Duodenal mucosa (tissue), 2 donors: ENCODE data around the gene PRELID2.
A peak's percentile ranks its signal among the peaks of the same experiment; 100 is the strongest.

Source experiments
- H3K27ac ChIP-seq: one replicate; pipeline ENCODE4 v1.7.0; 2013; ENCODE audit warnings: low read depth, low read length
- H3K27me3 ChIP-seq, 2 donors: one replicate each; pipeline ENCODE4 v1.7.0; 2013; ENCODE audit warnings: low read length in 2 of 2, control low read depth in 1 of 2; ENCODE audit not compliant: insufficient read depth in 2 of 2, control insufficient read depth in 1 of 2
- H3K36me3 ChIP-seq, 2 donors: one replicate each; pipeline ENCODE4 v1.7.0; 2013; ENCODE audit warnings: low read length in 2 of 2, control low read depth in 1 of 2; ENCODE audit not compliant: insufficient read depth in 2 of 2, control insufficient read depth in 1 of 2
- H3K4me1 ChIP-seq, 2 donors: one replicate each; pipeline ENCODE4 v1.7.0; 2013; ENCODE audit warnings: low read length in 2 of 2, control low read depth in 1 of 2; ENCODE audit not compliant: insufficient read depth in 2 of 2, control insufficient read depth in 1 of 2
- H3K4me3 ChIP-seq, 2 donors: one replicate each; pipeline ENCODE4 v1.7.0; 2013; ENCODE audit warnings: low read length in 2 of 2, low read depth in 1 of 2
- H3K9ac ChIP-seq, 2 donors: one replicate each; pipeline ENCODE4 v1.7.0; 2013; ENCODE audit warnings: low read length in 2 of 2, low read depth in 1 of 2
- H3K9me3 ChIP-seq, 2 donors: one replicate each; pipeline ENCODE4 v1.7.0; 2013; ENCODE audit warnings: low read length in 2 of 2, control low read depth in 1 of 2; ENCODE audit not compliant: control insufficient read depth in 1 of 2

Gene PRELID2

DNA sequence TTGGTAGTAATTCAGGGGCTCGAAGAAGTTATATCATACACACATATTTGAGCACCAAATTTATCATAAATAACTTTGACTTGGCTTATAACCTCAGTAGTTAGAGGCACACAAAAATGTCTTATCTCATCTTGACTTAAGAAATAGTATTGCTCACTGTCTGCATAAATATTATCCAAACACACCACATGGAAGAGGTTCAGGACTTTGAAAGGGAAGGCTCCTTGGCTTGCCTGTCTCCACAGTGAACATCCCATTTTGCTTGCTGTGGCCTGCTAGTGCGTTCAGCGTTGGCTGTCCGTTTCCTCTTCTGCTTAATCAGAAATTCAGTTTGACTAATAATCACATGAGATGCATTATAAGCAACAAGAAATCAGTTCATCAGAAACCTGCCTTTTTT is 23.8 kb upstream of the PRELID2 start:
- Histone ChIP-seq H3K27me3 (no peaks in the 10 kb centered on the region), H3K9me3 (no peaks in the 10 kb centered on the region), H3K9ac (no peak overlapping the region), H3K4me3 (no peak overlapping the region), H3K27ac (no peak overlapping the region), H3K4me1 (peaks cover 19 to 24% of the 10 kb centered on the region in 2 donors), H3K36me3 (no peaks in the 10 kb centered on the region)

- Histone ChIP-seq H3K4me1 (peaks cover 39 to 40% of the 10 kb centered on the region in 2 donors), H3K36me3 (no peaks in the 10 kb centered on the region), H3K27me3 (no peaks in the 10 kb centered on the region), H3K9ac (no peak overlapping the region), H3K9me3 (no peaks in the 10 kb centered on the region), H3K4me3 (peak overlapping the region; percentile 48), H3K27ac (no peak overlapping the region)
These were observed 21.2 kb upstream of the PRELID2 start for GRCh38 chr5:145856285-145856818.

DNA sequence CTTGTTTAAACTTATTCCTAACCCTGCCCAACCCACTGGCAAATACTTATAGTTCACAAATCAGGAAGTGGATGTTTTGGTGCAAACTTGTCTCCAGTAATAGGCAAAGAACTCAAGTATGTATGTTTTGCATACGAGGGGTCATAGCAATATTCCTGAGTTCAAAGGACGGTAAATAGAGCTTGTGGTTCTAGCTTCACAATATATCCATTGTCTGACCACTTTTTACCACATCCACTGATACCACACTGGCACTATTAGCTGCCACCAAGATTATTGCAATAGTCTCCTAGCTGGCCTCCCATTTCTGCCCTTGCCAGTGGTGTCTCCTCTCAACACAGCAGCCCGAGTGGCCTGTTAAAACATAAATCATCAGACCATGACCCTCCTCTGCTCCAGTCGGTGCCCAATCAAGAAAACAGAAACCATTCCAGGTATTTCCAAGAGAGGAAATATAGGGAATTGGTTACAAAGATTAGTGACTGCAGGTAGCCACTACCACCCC is 20.7 kb upstream of the PRELID2 start:
- Histone ChIP-seq H3K4me1 (peaks cover 39 to 40% of the 10 kb centered on the region in 2 donors), H3K36me3 (no peaks in the 10 kb centered on the region), H3K9ac (no peak overlapping the region), H3K27ac (no peak overlapping the region), H3K9me3 (no peaks in the 10 kb centered on the region), H3K4me3 (peak overlapping the region in 1 of 2 donors; percentile 48), H3K27me3 (no peaks in the 10 kb centered on the region)

GRCh38 chr5:145854651-145855258 is 19.6 kb upstream of the PRELID2 start:
- Histone ChIP-seq H3K36me3 (no peaks in the 10 kb centered on the region), H3K27ac (no peak overlapping the region), H3K4me1 (peaks cover 39 to 40% of the 10 kb centered on the region in 2 donors), H3K9me3 (no peaks in the 10 kb centered on the region), H3K4me3 (no peak overlapping the region), H3K9ac (peak overlapping the region in 1 of 2 donors; percentile 8), H3K27me3 (no peaks in the 10 kb centered on the region)

DNA sequence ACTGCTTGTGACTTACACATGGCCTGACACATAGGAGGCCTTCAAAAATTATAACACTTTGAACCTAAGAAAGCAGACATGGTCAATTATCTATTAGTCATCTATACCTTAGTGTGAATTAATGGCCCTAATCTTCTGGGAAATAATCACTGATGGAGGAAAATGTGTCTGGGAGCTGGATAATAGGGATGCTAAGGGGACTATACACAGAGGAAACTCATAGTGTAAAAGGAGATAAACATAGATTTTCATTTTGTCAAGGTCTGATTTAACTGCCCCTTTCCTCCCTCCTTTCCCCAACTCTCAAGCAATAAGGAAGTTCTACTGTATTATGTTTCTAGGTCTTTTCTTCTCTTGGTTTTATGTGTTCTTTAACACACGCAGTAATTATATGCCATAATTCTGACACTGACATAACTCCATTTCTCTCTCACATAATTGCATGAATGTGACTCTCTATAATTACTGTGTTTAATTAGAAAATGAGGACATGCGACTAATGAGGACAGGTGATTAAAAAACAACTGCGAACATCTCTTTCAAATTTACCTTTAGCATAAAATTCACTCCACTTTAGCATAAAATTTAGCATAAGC is 18.7 kb upstream of the PRELID2 start:
- no peaks in the 10 kb centered on the region for H3K27me3 ChIP-seq
- no peak overlapping the region for H3K27ac ChIP-seq
- no peak overlapping the region for H3K4me3 ChIP-seq
- H3K4me1 ChIP-seq = peaks cover 39 to 40% of the 10 kb centered on the region in 2 donors
- H3K9ac ChIP-seq = peak overlapping the region in 1 of 2 donors; percentile 8
- no peaks in the 10 kb centered on the region for H3K36me3 ChIP-seq
- no peaks in the 10 kb centered on the region for H3K9me3 ChIP-seq

- no peak overlapping the region for H3K27ac ChIP-seq
- no peak overlapping the region for H3K4me3 ChIP-seq
- peaks cover 39 to 40% of the 10 kb centered on the region in 2 donors for H3K4me1 ChIP-seq
- no peaks in the 10 kb centered on the region for H3K9me3 ChIP-seq
- H3K36me3 ChIP-seq = no peaks in the 10 kb centered on the region
- H3K27me3 ChIP-seq = no peaks in the 10 kb centered on the region
- no peak overlapping the region for H3K9ac ChIP-seq
These were observed 17.8 kb upstream of the PRELID2 start for GRCh38 chr5:145852990-145853389.

DNA sequence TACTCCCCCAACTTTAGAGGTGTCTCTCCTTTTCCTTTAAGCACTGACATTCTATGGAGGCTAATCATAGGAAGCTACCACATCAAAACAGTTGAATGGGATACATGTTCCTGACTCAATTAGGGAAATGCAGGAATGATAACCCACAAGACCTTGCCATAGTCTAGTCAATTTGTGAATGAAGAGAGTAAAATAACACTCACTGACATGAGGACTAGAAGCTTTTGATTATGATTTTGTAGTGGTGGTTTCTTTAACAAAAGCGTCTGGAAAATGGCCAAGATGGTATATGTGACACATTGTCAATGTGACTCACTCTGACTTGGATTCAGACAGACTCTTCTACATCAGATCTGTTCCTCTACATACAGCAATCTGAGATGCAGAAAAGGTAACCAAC is 13.7 kb upstream of the PRELID2 start:
- peaks cover 16 to 26% of the 10 kb centered on the region in 2 donors for H3K4me1 ChIP-seq
- H3K4me3 ChIP-seq = no peak overlapping the region
- H3K36me3 ChIP-seq = no peaks in the 10 kb centered on the region
- no peaks in the 10 kb centered on the region for H3K9me3 ChIP-seq
- no peaks in the 10 kb centered on the region for H3K27me3 ChIP-seq
- no peak overlapping the region for H3K9ac ChIP-seq
- no peak overlapping the region for H3K27ac ChIP-seq

- Histone ChIP-seq H3K36me3 (no peaks in the 10 kb centered on the region), H3K27ac (no peak overlapping the region), H3K4me3 (no peak overlapping the region), H3K9ac (no peak overlapping the region), H3K27me3 (no peaks in the 10 kb centered on the region), H3K9me3 (no peaks in the 10 kb centered on the region), H3K4me1 (peaks cover 5 to 16% of the 10 kb centered on the region in 2 donors)
These were observed 12.7 kb upstream of the PRELID2 start for GRCh38 chr5:145847499-145848497.

DNA sequence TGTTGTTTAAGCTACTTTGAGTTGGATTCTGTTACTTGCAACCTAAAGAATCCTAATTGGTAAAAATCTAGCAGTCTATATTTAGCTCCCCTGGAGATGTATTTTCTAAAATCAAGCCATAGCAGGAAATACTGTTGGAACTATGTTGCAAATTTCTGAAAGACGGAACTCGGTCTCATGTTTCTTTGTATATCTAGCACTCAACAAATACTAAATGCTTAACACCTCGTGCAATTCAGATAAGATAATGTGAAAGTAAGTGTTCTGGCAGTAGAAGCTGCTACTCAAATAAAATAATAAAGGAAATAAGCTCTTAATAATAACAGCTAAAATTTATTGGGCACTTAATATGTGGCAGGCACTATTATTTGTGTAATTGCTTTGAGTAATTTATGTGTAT is 10.9 kb upstream of the PRELID2 start:
- Histone ChIP-seq H3K4me1 (peaks cover 0 to 8% of the 10 kb centered on the region in 2 donors), H3K9ac (no peak overlapping the region), H3K9me3 (no peaks in the 10 kb centered on the region), H3K27ac (no peak overlapping the region), H3K4me3 (no peak overlapping the region), H3K27me3 (no peaks in the 10 kb centered on the region), H3K36me3 (no peaks in the 10 kb centered on the region)
